GM20431 (cell line): ENCODE data around the gene SPINT2.

ENCODE experiments used
- in situ Hi-C: fragments of 300-500 bp; cut with MseI, MboI; formaldehyde crosslinking; loops from one replicate; pipeline ENCODE4 v1.15.0; 2020; ENCODE audit warnings: low sequenced_read_pairs; ENCODE audit not compliant: unreplicated experiment

The SPINT2 gene

GRCh38 chr19:38265213-38265861, 964 bp downstream of the SPINT2 start:
- in situ Hi-C loops = no loop called here

GRCh38 chr19:38265921-38266429, 1.6 kb downstream of the SPINT2 start:
- in situ Hi-C loops = no loop called here

- in situ Hi-C loops = no loop called here
These were observed 2.7 kb downstream of the SPINT2 start for GRCh38 chr19:38266981-38267597.

GRCh38 chr19:38267761-38268483, 3.5 kb downstream of the SPINT2 start:
- in situ Hi-C loops = no loop called here

- in situ Hi-C loops = no loop called here
These were observed 4.2 kb downstream of the SPINT2 start for GRCh38 chr19:38268539-38268938.

- in situ Hi-C loops = no loop called here
These were observed 6.3 kb downstream of the SPINT2 start for GRCh38 chr19:38270587-38271167.

GRCh38 chr19:38273499-38273898, 9.1 kb downstream of the SPINT2 start:
- in situ Hi-C loops = no loop called here

- in situ Hi-C loops = no loop called here
These were observed 10.4 kb downstream of the SPINT2 start for GRCh38 chr19:38274739-38275138.

GRCh38 chr19:38276942-38277517, 12.7 kb downstream of the SPINT2 start:
- in situ Hi-C loops = no loop called here

GRCh38 chr19:38277549-38277948, 13.2 kb downstream of the SPINT2 start:
- in situ Hi-C loops = no loop called here

- in situ Hi-C loops = no loop called here
These were observed 13.8 kb downstream of the SPINT2 start for GRCh38 chr19:38277969-38278680.

- in situ Hi-C loops = no loop called here
These were observed 14.4 kb downstream of the SPINT2 start for GRCh38 chr19:38278751-38279150.

GRCh38 chr19:38280030-38280921, 15.9 kb downstream of the SPINT2 start:
- in situ Hi-C loops = no loop called here

- in situ Hi-C loops = no loop called here
These were observed 17.6 kb downstream of the SPINT2 start for GRCh38 chr19:38281811-38282566.

- in situ Hi-C loops = no loop called here
These were observed 18.9 kb downstream of the SPINT2 start for GRCh38 chr19:38283271-38283670.

- in situ Hi-C loops = no loop called here
These were observed 20.0 kb downstream of the SPINT2 start for GRCh38 chr19:38284422-38284821.

GRCh38 chr19:38285567-38285966, 21.2 kb downstream of the SPINT2 start:
- in situ Hi-C loops = no loop called here

- in situ Hi-C loops = no loop called here
These were observed 23.2 kb downstream of the SPINT2 start for GRCh38 chr19:38287604-38288003.
